Stimulated activated memory B cell treated with anti-CD40 and anti-IgM and Interleukin-4, amounts not matched to agents 10 μg/mL and 1 μg/mL and 100 μg/mL, for 72 hours (primary cell): Measurements from ENCODE around the gene UBE2K.
A peak's percentile ranks its signal among the peaks of the same experiment; 100 is the strongest.
"Not testable (repeated sequence)": the region's sequence is repeated elsewhere in the genome, so short reads cannot be mapped to it uniquely, and the experiment has no call there.

Experiments used
- ATAC-seq: fragments of 150-1000 bp; cut with Tn5 transposase; 2 replicates; pipeline ENCODE4 v1.10.0; 2021
- H3K27ac Mint-ChIP-seq: one replicate; pipeline ENCODE4 v1.8.0; 2022; ENCODE audit warnings: mild to moderate bottlenecking, mixed read lengths
- H3K27me3 Mint-ChIP-seq: one replicate; pipeline ENCODE4 v1.8.0; 2022; ENCODE audit warnings: mixed read lengths
- H3K36me3 Mint-ChIP-seq: one replicate; pipeline ENCODE4 v1.8.0; 2022; ENCODE audit warnings: mixed read lengths
- H3K4me1 Mint-ChIP-seq: one replicate; pipeline ENCODE4 v1.8.0; 2022; ENCODE audit warnings: mixed read lengths
- H3K4me3 Mint-ChIP-seq: one replicate; pipeline ENCODE4 v1.8.0; 2022; ENCODE audit warnings: mild to moderate bottlenecking, moderate library complexity, mixed read lengths
- H3K9me3 Mint-ChIP-seq: one replicate; pipeline ENCODE4 v1.8.0; 2022; ENCODE audit warnings: mixed read lengths

The UBE2K gene

DNA sequence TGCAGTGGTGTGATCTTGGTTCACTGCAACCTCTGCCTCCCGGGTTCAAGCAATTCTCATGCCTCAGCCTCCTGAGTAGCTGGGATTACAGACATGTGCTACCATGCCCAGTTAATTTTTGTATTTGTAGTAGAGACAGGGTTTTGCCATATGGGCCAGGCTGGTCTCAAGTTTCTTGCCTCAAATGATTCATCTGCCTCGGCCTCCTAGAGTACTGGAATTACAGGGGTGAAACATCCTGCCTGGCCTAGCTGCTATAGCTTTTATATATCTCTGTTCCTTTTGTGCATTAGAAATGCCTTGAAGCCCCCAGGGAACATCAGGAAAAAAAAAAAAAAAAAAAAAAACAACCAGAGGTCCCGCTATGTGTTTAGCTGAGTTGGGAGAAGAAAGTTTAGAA, 34.8 kb downstream of the UBE2K start:
- Mint-ChIP-seq H3K27ac (no peak overlapping the region), H3K27me3 (no peaks in the 10 kb centered on the region)

DNA sequence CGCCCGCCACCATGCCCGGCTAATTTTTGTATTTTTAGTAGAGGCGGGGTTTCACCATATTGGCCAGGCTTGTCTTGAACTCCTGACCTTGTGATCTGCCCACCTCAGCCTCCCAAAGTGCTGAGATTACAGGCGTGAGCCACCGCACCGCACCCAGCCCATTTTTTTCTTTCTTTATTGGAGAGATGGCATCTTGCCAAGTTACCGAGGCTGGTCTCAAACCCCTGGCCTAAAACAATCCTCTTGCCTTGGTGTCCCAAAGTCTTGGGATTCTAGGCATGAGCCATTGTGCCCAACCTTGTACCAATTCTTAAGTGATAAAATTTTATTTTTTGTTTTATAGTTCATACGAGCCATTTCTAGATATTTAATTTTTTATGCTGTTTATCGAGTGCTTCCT, 41.7 kb downstream of the UBE2K start:
- not testable (repeated sequence) for H3K27me3 Mint-ChIP-seq, H3K4me3 Mint-ChIP-seq, H3K27ac Mint-ChIP-seq, ATAC-seq, H3K9me3 Mint-ChIP-seq, H3K36me3 Mint-ChIP-seq, H3K4me1 Mint-ChIP-seq

More for the DNA sequence above, 34.8 kb downstream of the UBE2K start:
- Mint-ChIP-seq H3K36me3 (peaks cover 8% of the 10 kb centered on the region), H3K4me3 (no peak overlapping the region), H3K9me3 (no peaks in the 10 kb centered on the region), H3K4me1 (peaks cover 20% of the 10 kb centered on the region)
- ATAC-seq = no peak

GRCh38 chr4:39741401-39741800, 43.5 kb downstream of the UBE2K start:
- H3K27ac Mint-ChIP-seq = no peak overlapping the region
- no peak overlapping the region for H3K4me3 Mint-ChIP-seq
- no peaks in the 10 kb centered on the region for H3K9me3 Mint-ChIP-seq
- H3K27me3 Mint-ChIP-seq = no peaks in the 10 kb centered on the region
- peaks cover 6% of the 10 kb centered on the region for H3K36me3 Mint-ChIP-seq
- H3K4me1 Mint-ChIP-seq = peaks cover 9% of the 10 kb centered on the region
- ATAC-seq = no peak

- Mint-ChIP-seq H3K4me1 (peaks cover 19% of the 10 kb centered on the region), H3K4me3 (no peak overlapping the region), H3K9me3 (no peaks in the 10 kb centered on the region), H3K36me3 (peaks cover 25% of the 10 kb centered on the region), H3K27me3 (no peaks in the 10 kb centered on the region), H3K27ac (peak overlapping the region; percentile 69)
- ATAC-seq = no peak
Observed at GRCh38 chr4:39745920-39746319, 48.0 kb downstream of the UBE2K start.

DNA sequence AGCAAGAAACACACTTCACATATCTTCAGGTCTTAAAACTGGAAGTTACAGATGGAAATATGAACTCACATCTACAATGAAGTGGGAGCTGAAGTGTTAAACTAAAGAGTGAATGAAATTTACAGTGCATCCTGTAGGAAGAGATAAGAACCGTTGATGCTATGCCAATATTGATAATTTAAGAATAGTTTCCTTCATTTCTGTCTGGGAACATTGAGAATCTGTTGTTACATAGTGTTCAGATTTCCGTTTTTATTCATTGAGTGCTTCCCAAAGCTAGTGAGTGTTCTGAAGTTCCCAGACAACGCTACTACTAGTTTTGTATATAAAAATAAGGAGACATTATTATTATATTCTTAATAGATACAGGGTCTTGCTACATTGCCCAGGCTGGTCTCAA, 52.3 kb downstream of the UBE2K start:
- no peak for ATAC-seq
- Mint-ChIP-seq H3K9me3 (no peaks in the 10 kb centered on the region), H3K4me1 (peaks cover 40% of the 10 kb centered on the region), H3K36me3 (peaks cover 35% of the 10 kb centered on the region), H3K27me3 (no peaks in the 10 kb centered on the region), H3K4me3 (no peak overlapping the region), H3K27ac (no peak overlapping the region)

DNA sequence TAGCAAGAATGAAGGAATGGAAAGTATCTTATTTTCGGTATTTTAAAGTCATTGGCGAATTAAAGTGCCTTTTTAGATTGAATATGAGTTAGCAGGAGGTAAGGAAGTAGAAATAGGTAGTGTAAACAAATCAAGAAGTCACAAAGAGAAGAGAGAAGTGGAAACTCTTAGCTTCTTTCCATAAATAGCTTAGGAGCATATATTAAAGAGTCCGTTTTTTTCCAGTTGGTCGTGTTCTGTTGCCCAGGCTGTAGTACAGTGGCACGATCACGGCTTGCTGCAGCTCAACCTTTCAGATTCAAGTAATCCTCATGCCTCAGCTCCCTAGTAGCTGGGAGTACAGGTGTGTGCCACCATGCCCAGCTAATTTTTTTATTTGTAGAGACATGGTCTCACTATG, 56.4 kb downstream of the UBE2K start:
- Mint-ChIP-seq H3K27ac (peak overlapping the region; percentile 69), H3K36me3 (peaks cover 32% of the 10 kb centered on the region), H3K27me3 (no peaks in the 10 kb centered on the region), H3K4me3 (peak overlapping the region; percentile 5), H3K9me3 (no peaks in the 10 kb centered on the region), H3K4me1 (peaks cover 24% of the 10 kb centered on the region)
- ATAC-seq = peak; percentile 64

DNA sequence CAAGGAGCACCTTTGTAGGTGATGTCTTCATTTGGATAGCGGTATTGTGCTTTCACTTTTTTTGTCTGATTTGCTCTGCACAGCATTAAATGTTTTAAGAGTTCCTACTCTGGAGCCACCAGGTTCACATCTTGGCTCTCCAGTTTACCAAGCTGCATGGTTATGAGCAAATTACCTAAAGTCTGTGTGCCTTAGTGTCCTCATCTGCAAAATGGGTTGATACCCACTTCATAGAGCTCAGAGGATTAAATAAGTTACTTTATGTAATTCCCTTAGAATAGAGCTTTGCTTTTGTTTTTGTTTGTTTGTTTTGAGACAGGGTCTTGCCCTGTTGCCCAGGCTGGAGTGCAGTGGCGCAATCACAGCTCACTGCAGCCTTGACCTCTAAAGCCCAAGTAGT, 58.2 kb downstream of the UBE2K start:
- Mint-ChIP-seq H3K9me3 (no peaks in the 10 kb centered on the region), H3K4me1 (peaks cover 24% of the 10 kb centered on the region), H3K27ac (no peak overlapping the region), H3K27me3 (no peaks in the 10 kb centered on the region), H3K36me3 (peaks cover 32% of the 10 kb centered on the region), H3K4me3 (no peak overlapping the region)
- ATAC-seq = no peak

DNA sequence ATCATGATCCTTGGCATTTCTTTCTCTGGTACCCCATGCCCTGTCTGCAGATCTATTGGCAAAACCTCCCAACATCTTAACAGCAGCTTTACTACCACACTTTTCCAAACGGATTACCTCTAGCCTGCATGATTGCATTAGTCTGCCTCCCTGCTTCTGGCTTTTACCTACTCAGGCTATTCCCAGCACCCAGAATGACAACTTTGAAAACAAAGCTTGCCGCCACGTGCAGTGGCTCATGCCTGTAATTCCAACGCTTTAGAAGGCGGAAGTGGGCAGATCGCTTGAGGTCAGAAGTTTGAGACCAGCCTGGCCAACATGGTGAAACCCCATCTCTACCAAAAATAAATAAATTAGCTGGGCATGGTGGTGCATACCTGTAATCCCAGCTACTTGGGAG, 60.2 kb downstream of the UBE2K start:
- Mint-ChIP-seq H3K4me3 (no peak overlapping the region), H3K36me3 (peaks cover 34% of the 10 kb centered on the region), H3K9me3 (no peaks in the 10 kb centered on the region), H3K4me1 (peaks cover 17% of the 10 kb centered on the region), H3K27me3 (no peaks in the 10 kb centered on the region), H3K27ac (no peak overlapping the region)
- no peak for ATAC-seq

- Mint-ChIP-seq H3K36me3 (peaks cover 42% of the 10 kb centered on the region), H3K9me3 (no peaks in the 10 kb centered on the region), H3K27me3 (no peaks in the 10 kb centered on the region), H3K4me3 (no peak overlapping the region), H3K4me1 (peaks cover 15% of the 10 kb centered on the region), H3K27ac (no peak overlapping the region)
- no peak for ATAC-seq
Observed at GRCh38 chr4:39759569-39759968, 61.6 kb downstream of the UBE2K start.

GRCh38 chr4:39761005-39761667, 63.2 kb downstream of the UBE2K start:
- Mint-ChIP-seq H3K4me3 (no peak overlapping the region), H3K27ac (no peak overlapping the region), H3K9me3 (no peaks in the 10 kb centered on the region), H3K4me1 (peaks cover 13% of the 10 kb centered on the region), H3K27me3 (no peaks in the 10 kb centered on the region), H3K36me3 (peaks cover 42% of the 10 kb centered on the region)
- no peak for ATAC-seq

DNA sequence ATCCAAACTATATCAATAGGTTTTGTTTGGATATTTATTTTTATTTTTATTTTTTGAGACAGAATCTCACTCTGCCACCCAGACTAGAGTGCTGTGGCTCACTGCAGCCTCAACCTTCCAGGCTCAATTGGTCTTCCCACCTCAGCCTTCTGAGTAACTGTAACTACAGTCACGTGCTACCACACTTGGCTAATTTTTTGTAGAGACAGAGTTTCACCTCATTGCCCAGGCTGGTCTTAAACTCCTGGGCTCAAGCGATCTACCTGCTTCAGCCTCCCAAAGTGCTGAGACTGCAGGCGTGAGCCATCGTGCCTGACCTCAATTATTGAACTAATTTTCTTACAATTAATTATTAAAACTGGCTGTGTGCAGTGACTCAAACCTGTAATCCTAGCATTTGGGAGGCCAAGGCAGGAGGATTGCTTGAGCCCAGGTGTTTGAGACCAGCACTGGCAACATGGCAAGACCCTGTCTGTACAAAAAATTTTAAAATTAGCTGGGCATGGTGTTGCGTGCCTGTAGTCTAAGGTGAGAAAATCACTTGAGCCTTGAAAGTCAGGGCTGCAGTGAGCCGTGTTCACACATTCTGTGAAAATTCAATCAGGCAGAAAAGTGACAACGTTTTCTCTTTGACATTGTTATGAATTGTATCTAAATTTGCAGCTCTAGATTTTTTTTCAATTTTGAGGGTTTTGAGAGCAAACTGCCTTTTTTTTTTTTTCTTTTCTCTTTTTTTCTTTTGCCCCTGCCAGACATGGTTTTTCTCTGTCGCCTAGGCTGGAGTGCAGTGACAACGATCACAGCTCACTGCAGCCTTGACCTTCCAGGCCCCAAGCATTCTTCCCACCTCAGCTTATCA, 66.0 kb downstream of the UBE2K start:
- Mint-ChIP-seq H3K27me3 (no peaks in the 10 kb centered on the region), H3K4me1 (peaks cover 13% of the 10 kb centered on the region), H3K27ac (peak overlapping the region; percentile 62), H3K9me3 (no peaks in the 10 kb centered on the region), H3K4me3 (peak overlapping the region; percentile 31), H3K36me3 (peaks cover 36% of the 10 kb centered on the region)
- ATAC-seq = peak; percentile 70

DNA sequence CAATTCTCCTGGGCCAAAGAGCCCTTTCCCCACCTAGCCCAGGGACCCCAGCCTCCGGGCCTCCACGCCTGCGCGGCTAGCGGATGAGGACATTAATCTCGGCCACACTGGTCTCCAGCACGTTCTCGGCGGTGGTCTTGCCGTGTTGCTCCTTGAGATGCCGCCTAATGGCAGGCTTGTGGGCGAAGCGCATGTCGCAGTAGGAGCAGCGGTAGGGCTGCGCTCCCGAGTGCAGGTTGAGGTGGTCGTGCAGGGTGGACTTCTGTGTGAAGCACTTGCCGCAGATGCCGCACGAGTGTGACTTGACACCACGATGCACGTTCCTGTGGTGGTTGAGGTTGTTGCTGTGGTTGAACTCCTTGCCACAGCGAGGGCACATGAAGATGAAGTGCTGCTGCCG, 72.1 kb downstream of the UBE2K start:
- Mint-ChIP-seq H3K36me3 (peaks cover 39% of the 10 kb centered on the region), H3K4me3 (no peak overlapping the region), H3K4me1 (no peaks in the 10 kb centered on the region), H3K27ac (no peak overlapping the region), H3K9me3 (no peaks in the 10 kb centered on the region), H3K27me3 (no peaks in the 10 kb centered on the region)
- ATAC-seq = no peak

DNA sequence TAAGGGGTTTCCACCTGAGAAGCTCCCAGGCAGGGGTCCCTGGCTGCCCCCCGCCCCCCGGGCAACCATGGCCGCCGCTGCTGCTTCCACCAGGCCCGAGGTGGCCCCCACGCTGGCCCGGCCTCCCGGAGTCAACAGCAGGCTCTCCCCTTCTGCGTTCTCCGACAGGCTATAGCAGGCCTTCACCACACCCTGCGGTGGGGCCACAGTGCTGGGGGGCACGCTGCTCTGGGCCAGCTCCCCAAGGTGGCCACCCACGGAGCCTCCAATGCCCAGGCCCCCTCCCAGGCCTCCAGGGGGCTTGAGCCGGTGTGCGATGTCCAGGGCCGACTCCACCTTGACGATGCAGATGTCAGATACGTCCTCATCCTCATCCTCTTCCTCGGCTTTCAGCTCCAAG, 72.5 kb downstream of the UBE2K start:
- H3K4me1 Mint-ChIP-seq = no peaks in the 10 kb centered on the region
- no peak overlapping the region for H3K4me3 Mint-ChIP-seq
- ATAC-seq = no peak
- no peaks in the 10 kb centered on the region for H3K9me3 Mint-ChIP-seq
- H3K27me3 Mint-ChIP-seq = no peaks in the 10 kb centered on the region
- no peak overlapping the region for H3K27ac Mint-ChIP-seq
- H3K36me3 Mint-ChIP-seq = peaks cover 42% of the 10 kb centered on the region

GRCh38 chr4:39770969-39771724, 73.2 kb downstream of the UBE2K start:
- Mint-ChIP-seq H3K27me3 (no peaks in the 10 kb centered on the region), H3K36me3 (peaks cover 42% of the 10 kb centered on the region), H3K27ac (no peak overlapping the region), H3K4me1 (peaks cover 3% of the 10 kb centered on the region), H3K9me3 (no peaks in the 10 kb centered on the region), H3K4me3 (no peak overlapping the region)
- peak; percentile 43 for ATAC-seq

GRCh38 chr4:39781988-39782387, 84.1 kb downstream of the UBE2K start:
- H3K36me3 Mint-ChIP-seq = peaks cover 11% of the 10 kb centered on the region
- H3K27ac Mint-ChIP-seq, H3K9me3 Mint-ChIP-seq, H3K4me3 Mint-ChIP-seq, ATAC-seq, H3K4me1 Mint-ChIP-seq, H3K27me3 Mint-ChIP-seq: not testable (repeated sequence)
